Loucy (cell line): ENCODE data around the gene PREX1.

Experiments used
- H2AFZ ChIP-seq: fragments of 200-600 bp; sonication (generic); 2 replicates; pipeline ENCODE4 v1.6.0; 2016; ENCODE audit warnings: antibody characterized with exemption, mild to moderate bottlenecking, low read length, moderate library complexity
- H3F3A ChIP-seq: fragments of 200-600 bp; 2 replicates; pipeline ENCODE4 v1.6.0; 2016; ENCODE audit warnings: antibody characterized with exemption, low read depth, mild to moderate bottlenecking
- H3K27me3 ChIP-seq: fragments of 200-600 bp; sonication (generic); 2 replicates; pipeline ENCODE4 v1.6.1; 2014; ENCODE audit warnings: low read length, mild to moderate bottlenecking; ENCODE audit not compliant: insufficient read depth, poor library complexity, severe bottlenecking
- H3K36me3 ChIP-seq: fragments of 200-600 bp; sonication (generic); 2 replicates; pipeline ENCODE4 v1.6.1; 2016; ENCODE audit warnings: low read length; ENCODE audit not compliant: insufficient read depth
- H3K4me1 ChIP-seq: fragments of 200-600 bp; sonication (generic); 2 replicates; pipeline ENCODE4 v1.5.1; 2014; ENCODE audit warnings: low read length, mild to moderate bottlenecking; ENCODE audit not compliant: insufficient read depth, poor library complexity, severe bottlenecking
- H3K4me2 ChIP-seq: fragments of 200-600 bp; sonication (generic); 2 replicates; pipeline ENCODE4 v1.6.0; 2014; ENCODE audit warnings: antibody characterized with exemption, low read length, low read depth, mild to moderate bottlenecking; ENCODE audit not compliant: poor library complexity, severe bottlenecking
- H3K4me3 ChIP-seq: fragments of 200-600 bp; sonication (generic); 2 replicates; pipeline ENCODE4 v1.5.1; 2014; ENCODE audit warnings: low read length, mild to moderate bottlenecking, mixed read lengths; ENCODE audit not compliant: poor library complexity, severe bottlenecking
- H3K79me2 ChIP-seq: fragments of 200-600 bp; sonication (generic); 2 replicates; pipeline ENCODE4 v1.6.1; 2014; ENCODE audit warnings: low read length; ENCODE audit not compliant: insufficient read depth
- H3K9ac ChIP-seq: fragments of 200-600 bp; sonication (generic); 2 replicates; pipeline ENCODE4 v1.6.0; 2014; ENCODE audit warnings: mild to moderate bottlenecking, low read depth, low read length, moderate library complexity; ENCODE audit not compliant: poor library complexity, severe bottlenecking
- H3K9me2 ChIP-seq: fragments of 200-600 bp; sonication (generic); replicated peaks from 2 replicates; pipeline ENCODE4 v1.6.1; 2016; ENCODE audit warnings: low read depth, low read length, mixed read lengths
- H3K9me3 ChIP-seq: fragments of 200-600 bp; sonication (generic); 2 replicates; pipeline ENCODE4 v1.6.1; 2014; ENCODE audit warnings: mild to moderate bottlenecking, antibody characterized with exemption, low read length, low read depth; ENCODE audit not compliant: insufficient read depth
- H4K20me1 ChIP-seq: fragments of 200-600 bp; sonication (generic); 2 replicates; pipeline ENCODE4 v1.6.0; 2014; ENCODE audit warnings: antibody characterized with exemption, low read length, mild to moderate bottlenecking; ENCODE audit not compliant: insufficient read depth, poor library complexity, severe bottlenecking
- EZH2phosphoT487 ChIP-seq: fragments of 200-600 bp; IDR thresholded peaks from 2 replicates; pipeline ENCODE4 v1.6.1; 2018; ENCODE audit warnings: antibody characterized with exemption, mild to moderate bottlenecking, moderate library complexity, borderline replicate concordance
- TF ChIP-seq, protein P1 (sequence below): fragments of 200-600 bp; sonication (generic); conservative IDR thresholded peaks from 2 replicates; pipeline ENCODE4 v1.5.1; 2014; ENCODE audit warnings: mild to moderate bottlenecking, antibody characterized with exemption, low read length

The PREX1 gene

DNA sequence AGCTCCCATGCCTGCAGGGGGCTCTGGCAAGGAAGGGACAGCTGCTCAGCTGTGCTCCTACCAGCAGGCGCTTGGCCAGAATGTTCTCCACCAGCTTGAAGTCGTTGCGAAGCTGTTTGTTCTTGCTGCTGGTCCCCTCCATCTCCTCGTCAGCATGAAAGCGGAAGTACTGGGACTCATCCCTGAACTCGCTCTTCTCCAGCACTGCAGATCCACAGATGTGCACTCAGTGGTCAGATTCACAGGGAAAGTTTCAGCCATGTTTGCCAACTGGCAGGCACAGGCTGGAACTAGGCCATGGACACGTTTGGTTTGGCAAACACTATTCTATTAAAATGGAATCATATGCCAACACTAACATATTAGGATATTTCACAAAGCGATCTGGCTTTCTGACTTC, 167.9 kb downstream of the PREX1 start:
- Histone ChIP-seq H3K4me2 (no peak overlapping the region), H3K9me3 (no peaks in the 10 kb centered on the region), H3K27me3 (no peaks in the 10 kb centered on the region), H3K9me2 (no peaks in the 10 kb centered on the region), H3F3A (no peaks in the 10 kb centered on the region), H3K4me3 (no peak overlapping the region), H3K4me1 (no peaks in the 10 kb centered on the region), H3K9ac (no peak overlapping the region), H3K36me3 (peaks cover 19% of the 10 kb centered on the region; the same call in 1 of the 2 replicates), H2AFZ (no peak overlapping the region), H4K20me1 (no peaks in the 10 kb centered on the region), H3K79me2 (no peaks in the 10 kb centered on the region)
- TF ChIP-seq, protein P1, sequence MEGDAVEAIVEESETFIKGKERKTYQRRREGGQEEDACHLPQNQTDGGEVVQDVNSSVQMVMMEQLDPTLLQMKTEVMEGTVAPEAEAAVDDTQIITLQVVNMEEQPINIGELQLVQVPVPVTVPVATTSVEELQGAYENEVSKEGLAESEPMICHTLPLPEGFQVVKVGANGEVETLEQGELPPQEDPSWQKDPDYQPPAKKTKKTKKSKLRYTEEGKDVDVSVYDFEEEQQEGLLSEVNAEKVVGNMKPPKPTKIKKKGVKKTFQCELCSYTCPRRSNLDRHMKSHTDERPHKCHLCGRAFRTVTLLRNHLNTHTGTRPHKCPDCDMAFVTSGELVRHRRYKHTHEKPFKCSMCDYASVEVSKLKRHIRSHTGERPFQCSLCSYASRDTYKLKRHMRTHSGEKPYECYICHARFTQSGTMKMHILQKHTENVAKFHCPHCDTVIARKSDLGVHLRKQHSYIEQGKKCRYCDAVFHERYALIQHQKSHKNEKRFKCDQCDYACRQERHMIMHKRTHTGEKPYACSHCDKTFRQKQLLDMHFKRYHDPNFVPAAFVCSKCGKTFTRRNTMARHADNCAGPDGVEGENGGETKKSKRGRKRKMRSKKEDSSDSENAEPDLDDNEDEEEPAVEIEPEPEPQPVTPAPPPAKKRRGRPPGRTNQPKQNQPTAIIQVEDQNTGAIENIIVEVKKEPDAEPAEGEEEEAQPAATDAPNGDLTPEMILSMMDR: no peak
- no peak for TF ChIP-seq EZH2phosphoT487

DNA sequence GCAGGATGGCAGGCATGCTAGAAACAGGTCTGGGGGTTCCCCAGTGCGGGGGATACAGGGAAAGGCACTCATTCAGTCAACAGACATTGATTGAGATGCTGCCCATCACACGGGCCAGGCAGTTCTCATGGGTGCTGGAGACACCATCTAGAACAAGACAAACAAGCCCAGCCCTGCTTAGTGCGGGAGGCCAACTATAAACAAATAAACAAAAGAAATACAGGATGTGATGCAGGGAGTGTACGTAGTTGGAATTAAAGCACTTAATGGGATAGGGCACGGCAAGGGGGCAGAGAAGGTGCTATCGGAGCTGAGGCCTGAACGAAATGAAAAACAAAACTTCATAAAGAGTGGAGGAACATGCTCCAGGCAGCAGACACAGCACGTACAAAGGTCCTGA, 169.3 kb downstream of the PREX1 start:
- no peak overlapping the region for H3K9ac ChIP-seq
- no peaks in the 10 kb centered on the region for H3K27me3 ChIP-seq
- no peaks in the 10 kb centered on the region for H3K79me2 ChIP-seq
- no peaks in the 10 kb centered on the region for H3F3A ChIP-seq
- no peak overlapping the region for H3K4me2 ChIP-seq
- H2AFZ ChIP-seq: no peak overlapping the region
- no peaks in the 10 kb centered on the region for H3K9me3 ChIP-seq
- no peak overlapping the region for H3K4me3 ChIP-seq
- no peaks in the 10 kb centered on the region for H4K20me1 ChIP-seq
- H3K36me3 ChIP-seq: peaks cover 29% of the 10 kb centered on the region; the same call in 1 of the 2 replicates
- TF ChIP-seq, protein P1: no peak
- no peak for TF ChIP-seq EZH2phosphoT487
- no peaks in the 10 kb centered on the region for H3K9me2 ChIP-seq
- H3K4me1 ChIP-seq: no peaks in the 10 kb centered on the region

DNA sequence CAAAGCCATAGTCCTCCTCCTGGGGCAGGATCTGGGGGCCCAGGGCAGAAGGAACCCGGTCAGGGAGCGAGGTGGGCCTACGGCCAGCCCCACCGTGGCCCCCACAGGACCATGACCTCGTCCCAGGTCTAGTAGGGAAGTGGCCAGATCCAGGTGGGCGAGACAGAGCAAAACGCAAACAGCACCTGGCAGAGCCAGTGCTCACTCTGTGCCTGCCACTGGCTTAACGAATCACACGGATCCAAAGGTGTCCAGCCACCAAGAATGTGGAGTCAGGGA, 169.7 kb downstream of the PREX1 start:
- peaks cover 33% of the 10 kb centered on the region; the same call in 1 of the 2 replicates for H3K36me3 ChIP-seq
- H3K4me3 ChIP-seq: no peak overlapping the region
- H4K20me1 ChIP-seq: no peaks in the 10 kb centered on the region
- no peaks in the 10 kb centered on the region for H3K79me2 ChIP-seq
- TF ChIP-seq, protein P1: no peak
- no peak for TF ChIP-seq EZH2phosphoT487
- no peak overlapping the region for H3K4me2 ChIP-seq
- no peaks in the 10 kb centered on the region for H3F3A ChIP-seq
- H3K9ac ChIP-seq: no peak overlapping the region
- H3K27me3 ChIP-seq: no peaks in the 10 kb centered on the region
- H3K9me3 ChIP-seq: no peaks in the 10 kb centered on the region
- H2AFZ ChIP-seq: no peak overlapping the region
- H3K9me2 ChIP-seq: no peaks in the 10 kb centered on the region
- H3K4me1 ChIP-seq: no peaks in the 10 kb centered on the region
